SK-N-MC (cell line): Measurements from ENCODE around the gene TICRR.

Experiments used
- DNase-seq: peaks from one replicate; pipeline ENCODE4 v3.0.0-alpha.2; 2011; ENCODE audit warnings: low read depth, low spot score
- H3K27ac ChIP-seq: fragments of 200-600 bp; sonication (generic); 2 replicates; pipeline ENCODE4 v1.5.1; 2016; ENCODE audit warnings: mixed run types
- H3K36me3 ChIP-seq: fragments of 200-600 bp; sonication (generic); 2 replicates; pipeline ENCODE4 v1.6.1; 2017; ENCODE audit warnings: antibody characterized with exemption, low read length, mixed read lengths; ENCODE audit not compliant: insufficient read depth
- H3K4me3 ChIP-seq: fragments of 200-600 bp; sonication (generic); 2 replicates; pipeline ENCODE4 v1.5.1; 2016
- H3K9ac ChIP-seq: fragments of 200-600 bp; sonication (generic); 2 replicates; pipeline ENCODE4 v1.8.0; 2017; ENCODE audit warnings: mixed run types, mixed read lengths; ENCODE audit not compliant: insufficient read length
- H3K9me3 ChIP-seq: fragments of 200-600 bp; sonication (generic); 2 replicates; pipeline ENCODE4 v1.6.1; 2017; ENCODE audit warnings: low read depth, mild to moderate bottlenecking, antibody characterized with exemption, low read length, moderate library complexity, mixed read lengths
- EZH2 ChIP-seq: fragments of 200-600 bp; sonication (generic); IDR thresholded peaks from one replicate; pipeline ENCODE4 v1.6.1; 2017; ENCODE audit warnings: antibody characterized with exemption
- FOXP2 ChIP-seq: optimal IDR thresholded peaks from 2 replicates; pipeline ENCODE3; 2011; ENCODE audit warnings: mild to moderate bottlenecking, moderate library complexity; ENCODE audit not compliant: insufficient read depth; ENCODE audit errors: extremely low read length, control extremely low read depth
- POLR2AphosphoS5 ChIP-seq: IDR thresholded peaks from 2 replicates; pipeline ENCODE4 v1.6.1; 2012; ENCODE audit warnings: mild to moderate bottlenecking, low read depth, low read length, borderline replicate concordance

TICRR gene

GRCh38 chr15:89677381-89677780, 102.1 kb downstream of the TICRR start:
- H3K4me3 ChIP-seq = no peak overlapping the region
- H3K27ac ChIP-seq = no peak overlapping the region
- H3K9me3 ChIP-seq = no peaks in the 10 kb centered on the region
- no peak for TF ChIP-seq EZH2
- TF ChIP-seq FOXP2 = no peak
- no peak for TF ChIP-seq POLR2AphosphoS5
- no peaks in the 10 kb centered on the region for H3K36me3 ChIP-seq
- DNase-seq = no peak
- H3K9ac ChIP-seq = no peak overlapping the region
